Ecto neural progenitor cell (in vitro differentiated cells): ENCODE results near the gene TMEM176A.

Experiments used
- DNase-seq: peaks from one replicate; pipeline ENCODE4 v3.0.0-alpha.2; 2018; ENCODE audit warnings: low spot score

Gene TMEM176A

DNA sequence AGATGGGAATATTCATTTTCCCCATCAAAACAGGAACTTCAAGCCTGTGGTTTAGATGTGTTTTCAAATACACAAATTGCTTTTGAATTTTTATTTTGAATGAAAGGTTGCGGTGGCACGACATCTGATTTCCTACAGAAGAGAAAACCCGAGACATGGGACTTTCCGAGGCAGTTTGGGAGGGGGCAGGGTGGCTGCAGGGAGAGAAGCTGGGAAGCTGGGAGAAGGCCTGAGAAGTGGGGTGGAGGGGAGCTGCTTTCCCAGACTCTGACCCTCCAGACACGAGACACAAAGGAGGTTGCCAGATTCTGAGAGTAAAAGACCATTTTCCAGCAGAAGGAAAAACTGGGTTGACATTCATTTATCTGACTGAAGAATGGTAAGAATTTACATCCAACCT is 19.6 kb downstream of the TMEM176A start:
- no peak for DNase-seq

DNA sequence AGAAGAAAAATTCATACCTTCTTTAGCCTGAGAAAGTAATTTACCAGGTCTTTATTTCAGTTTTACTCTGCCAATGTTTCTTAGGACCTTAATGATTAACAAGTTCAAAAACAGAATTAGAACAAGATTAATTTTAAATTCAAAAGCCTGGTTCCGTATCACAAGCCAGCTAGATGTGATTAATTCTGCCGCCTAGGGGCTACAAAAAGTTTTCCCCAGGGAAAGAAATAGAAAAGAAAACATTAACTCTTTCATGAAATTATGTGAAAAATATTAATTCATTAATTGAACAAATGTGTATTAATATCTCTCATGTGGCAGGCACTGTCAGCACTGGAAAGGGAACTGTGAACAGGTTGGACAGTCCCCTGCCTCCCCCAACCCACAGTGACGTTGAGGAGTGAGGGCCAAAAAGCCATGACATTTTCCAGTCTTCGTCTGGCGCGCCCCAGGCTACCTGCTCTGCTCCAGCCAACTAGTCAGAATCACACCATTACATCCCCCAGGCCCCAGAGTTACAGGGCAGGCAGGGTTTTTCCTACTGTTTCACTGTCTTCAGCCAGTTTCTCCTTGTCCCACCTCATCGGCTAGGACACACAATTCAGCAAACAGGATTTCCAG is 20.1 kb downstream of the TMEM176A start:
- DNase-seq = no peak

DNA sequence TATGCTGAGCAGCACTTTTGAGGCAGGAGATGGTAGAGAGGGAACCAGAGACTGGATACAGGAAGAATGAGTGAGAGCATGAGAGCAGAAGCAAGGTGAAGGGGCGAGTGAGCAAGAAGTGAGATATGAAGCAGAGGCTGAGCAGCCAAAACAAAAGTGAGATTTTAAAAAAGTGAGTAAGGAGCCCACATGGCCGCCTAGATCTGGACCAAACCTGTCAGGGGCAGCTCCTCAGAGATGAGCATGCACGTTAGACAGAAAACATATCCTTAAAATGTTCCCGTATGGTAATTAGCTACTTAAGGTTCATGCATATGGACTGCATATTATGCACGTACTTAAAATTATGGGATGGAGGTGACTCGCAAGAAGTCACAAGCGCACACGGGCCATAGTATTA is 22.5 kb downstream of the TMEM176A start:
- no peak for DNase-seq

DNA sequence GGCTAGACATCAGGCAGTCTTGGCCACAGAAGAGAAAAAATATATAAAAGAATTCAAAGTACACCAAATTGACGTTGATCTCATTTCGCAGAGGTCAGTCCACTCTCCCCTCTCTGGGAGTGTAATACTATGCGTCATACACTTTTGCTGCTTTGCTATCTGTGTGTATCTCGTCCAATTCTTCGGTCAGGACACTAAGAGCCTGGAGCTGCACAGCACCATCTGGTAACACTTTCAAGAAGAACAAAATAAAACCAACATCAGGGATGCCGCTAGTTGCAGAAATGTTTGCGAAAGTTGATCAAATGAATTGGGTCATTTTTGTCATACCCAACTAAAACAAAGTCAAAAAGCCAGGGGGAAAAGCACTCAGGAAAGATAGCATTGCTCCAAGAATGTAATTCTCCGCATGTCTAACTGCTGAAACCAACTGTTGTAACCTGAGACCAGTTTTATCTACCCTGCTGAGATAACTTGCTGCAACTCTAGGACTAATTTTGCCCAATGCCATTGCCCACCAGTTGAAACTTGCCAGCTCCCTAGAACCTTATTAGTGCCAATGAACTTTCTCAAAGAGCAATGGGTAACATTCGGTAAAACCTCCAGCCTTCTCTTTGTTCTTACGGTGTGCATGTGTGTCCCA is 23.0 kb downstream of the TMEM176A start:
- no peak for DNase-seq

DNA sequence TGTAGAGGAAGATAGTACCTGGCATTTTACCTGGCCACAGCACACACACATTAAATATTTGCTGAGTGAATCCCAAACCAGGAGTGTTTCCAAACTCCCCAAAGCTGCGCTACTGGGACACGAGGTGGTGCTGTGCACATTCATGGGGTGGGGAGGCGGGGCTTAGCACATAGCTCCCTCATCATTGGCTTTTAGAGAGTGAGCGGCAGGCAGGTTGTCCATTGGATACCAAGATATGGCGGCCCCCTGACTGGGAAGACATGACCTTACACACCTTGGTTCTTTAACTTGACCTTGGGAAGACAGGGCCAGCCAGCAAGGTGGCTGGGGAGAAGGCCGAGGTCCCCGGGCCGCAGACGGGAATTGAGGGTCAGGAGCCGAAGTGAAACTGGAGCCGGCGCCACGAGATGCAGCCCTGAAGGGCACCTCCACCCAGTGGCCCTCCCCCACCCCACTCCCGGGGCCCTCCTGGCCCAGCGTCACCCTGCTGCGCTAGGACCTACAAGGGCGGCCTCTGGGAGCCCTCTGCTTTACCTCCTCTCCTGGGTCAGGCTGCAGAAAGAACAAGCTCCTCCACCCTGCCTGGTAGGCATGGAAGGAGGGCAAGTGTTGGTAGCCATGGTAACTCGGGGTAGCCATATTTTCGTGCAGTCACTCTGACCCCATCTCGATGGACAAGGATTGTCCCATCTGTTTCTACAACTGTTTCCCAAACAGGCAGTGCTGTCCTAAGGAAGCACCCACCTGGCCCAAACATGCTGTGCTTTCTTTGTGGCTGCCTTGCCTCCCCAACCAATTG is 24.0 kb downstream of the TMEM176A start:
- peak; percentile 25 for DNase-seq

DNA sequence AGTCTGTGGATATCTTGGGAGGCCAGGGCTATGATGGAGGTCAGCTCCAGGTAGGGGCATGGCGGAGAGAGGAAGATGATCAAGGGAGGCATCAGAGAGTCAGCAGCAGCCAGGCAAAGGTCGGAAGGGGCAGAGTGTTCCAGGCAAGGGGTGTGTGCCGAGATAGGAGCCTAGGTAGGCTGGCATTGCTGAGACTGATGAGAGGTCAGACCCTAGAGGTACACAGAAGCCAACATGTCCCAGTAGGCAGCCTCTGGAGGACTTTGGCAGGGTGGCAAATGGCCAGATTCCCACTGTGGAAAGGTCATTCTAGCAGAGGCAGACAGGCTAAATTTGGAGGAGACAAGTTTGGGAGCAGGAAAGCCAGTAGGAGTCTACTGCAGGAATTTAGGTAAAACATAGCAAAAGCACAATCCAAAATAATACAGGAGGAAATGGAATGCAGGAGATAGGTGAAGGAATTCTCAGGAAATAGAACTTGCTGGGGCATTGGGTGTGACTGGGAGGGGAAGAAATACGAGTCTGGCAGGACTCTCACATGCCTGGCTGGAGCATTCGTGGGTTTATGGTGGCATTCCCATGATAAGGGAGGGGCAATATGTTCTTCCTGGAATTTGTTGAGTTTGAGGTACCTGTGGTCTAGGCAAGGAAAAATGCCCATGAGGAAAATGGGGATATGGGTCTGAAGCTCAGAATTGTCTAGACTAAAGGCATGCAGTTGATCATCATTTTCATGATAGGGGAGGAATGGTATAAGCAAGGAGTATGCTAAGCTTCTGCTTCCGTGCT is 25.7 kb downstream of the TMEM176A start:
- no peak for DNase-seq

DNA sequence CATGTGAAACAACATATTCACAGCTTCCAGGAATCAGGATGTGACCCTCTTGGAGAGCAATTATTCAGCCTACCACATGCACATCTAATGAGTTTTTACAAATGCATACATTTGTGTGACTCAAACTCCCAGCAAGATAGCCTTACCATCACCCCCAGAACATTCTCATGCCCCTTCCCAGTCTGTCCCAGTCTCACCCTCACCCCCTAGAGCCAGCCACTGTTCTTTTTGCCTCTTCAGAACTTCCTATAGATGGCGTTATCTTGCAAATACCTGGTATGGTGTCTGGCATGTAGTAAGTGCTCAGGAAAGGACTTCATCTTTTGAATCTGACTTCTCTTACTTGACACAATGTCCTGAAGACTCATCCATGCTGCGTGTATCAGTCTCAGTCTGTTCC is 27.8 kb downstream of the TMEM176A start:
- DNase-seq = no peak

DNA sequence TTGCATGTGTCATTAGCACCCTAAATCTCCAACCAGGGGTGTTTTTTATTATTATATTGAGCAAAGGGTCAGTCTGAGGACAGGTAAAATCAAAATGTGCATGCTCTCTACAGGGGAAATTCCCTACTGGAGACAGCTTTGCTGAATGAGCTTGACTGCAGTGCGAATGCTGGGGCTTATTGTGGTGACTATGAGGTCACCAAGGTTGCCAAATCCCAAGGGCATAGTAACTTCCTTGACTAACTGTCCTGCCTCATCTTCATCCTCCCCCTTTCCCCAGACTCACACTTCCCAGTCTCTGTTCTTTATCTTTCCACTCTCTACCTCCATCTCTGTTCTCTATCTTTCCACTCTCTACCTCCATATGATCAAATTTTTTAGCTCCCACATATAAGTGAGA is 28.9 kb downstream of the TMEM176A start:
- DNase-seq = no peak

DNA sequence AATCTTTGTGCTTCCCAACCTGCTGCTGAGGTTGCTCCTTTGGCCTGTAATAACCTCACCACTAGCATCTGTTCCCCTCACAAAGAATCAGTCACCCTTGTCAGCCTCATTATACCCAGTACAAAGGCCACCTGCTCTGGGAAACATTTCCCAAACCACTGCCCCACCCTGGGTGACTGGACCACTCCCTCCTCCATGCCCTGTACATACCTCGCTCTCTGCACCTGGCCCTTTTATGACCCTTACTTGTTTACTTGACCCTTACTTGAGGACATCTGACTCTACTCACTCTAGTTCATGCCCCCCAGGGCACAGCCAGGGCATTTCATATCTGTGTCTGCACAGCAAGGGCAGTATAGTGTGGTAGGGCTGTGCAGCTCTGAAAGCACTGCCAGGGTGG is 30.4 kb downstream of the TMEM176A start:
- no peak for DNase-seq

DNA sequence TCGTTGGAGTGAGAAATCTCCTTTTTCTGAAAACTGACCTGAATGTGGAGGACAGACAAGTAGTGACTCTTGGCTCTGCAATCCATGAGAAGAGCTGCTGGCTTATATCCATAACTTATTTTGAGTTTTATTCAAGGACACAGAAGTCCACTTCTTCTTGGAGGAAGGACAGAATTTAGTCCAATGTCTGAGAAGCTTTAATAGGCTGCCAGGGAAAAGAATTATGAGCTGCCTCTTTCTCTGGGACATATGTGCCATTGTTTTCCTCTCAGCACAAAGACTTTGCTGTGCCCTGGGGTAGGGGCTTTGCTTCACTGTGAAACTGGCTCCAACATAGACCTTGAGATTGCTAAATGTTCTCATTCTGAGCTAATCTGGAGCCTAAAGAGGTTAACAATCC is 31.3 kb downstream of the TMEM176A start:
- no peak for DNase-seq

DNA sequence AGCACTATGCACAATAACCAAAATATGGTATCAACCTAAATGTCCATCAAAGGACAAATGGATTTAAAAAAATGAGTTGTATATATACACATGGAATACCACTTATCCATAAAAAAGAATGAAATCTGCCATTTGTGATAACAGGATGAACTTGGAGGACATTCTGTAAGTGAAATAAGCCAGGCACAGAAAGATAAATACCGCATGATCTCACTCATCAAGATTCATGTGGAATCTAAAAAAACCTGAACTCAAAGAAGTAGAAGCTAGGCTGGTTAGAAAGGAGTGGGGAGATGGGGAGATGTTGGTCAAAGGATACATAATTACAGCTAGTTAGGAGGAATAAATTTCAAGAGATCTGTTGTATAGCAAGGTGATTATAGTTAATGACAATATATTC is 34.5 kb downstream of the TMEM176A start:
- DNase-seq = no peak

DNA sequence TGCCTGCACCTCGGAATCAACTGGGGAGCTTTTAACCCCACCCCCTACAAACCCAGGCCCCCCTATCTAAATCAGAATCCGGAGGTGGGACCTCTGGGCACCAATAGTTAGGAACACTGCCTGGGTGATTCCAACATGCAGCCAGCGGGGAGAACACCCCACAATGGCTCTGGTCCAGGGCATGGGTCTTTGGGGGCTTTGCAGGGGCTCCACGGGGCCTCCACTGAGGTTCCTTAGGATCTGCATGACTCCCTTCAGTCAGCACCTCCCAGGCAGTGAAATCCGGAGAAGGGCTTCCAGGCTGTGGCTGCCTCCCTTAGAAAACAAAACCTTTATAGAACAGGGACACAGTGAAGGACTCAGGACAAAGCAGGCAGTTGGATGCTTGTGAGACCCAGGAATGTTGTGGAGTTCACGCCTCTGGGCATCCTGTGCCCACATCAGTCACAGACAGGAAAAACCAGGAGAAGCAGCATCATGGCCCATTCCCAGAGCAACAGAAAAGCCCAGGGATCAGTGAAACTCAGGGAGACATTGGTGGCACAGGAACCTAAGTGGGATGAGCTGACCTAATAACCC is 35.2 kb downstream of the TMEM176A start:
- peak; percentile 25 for DNase-seq

DNA sequence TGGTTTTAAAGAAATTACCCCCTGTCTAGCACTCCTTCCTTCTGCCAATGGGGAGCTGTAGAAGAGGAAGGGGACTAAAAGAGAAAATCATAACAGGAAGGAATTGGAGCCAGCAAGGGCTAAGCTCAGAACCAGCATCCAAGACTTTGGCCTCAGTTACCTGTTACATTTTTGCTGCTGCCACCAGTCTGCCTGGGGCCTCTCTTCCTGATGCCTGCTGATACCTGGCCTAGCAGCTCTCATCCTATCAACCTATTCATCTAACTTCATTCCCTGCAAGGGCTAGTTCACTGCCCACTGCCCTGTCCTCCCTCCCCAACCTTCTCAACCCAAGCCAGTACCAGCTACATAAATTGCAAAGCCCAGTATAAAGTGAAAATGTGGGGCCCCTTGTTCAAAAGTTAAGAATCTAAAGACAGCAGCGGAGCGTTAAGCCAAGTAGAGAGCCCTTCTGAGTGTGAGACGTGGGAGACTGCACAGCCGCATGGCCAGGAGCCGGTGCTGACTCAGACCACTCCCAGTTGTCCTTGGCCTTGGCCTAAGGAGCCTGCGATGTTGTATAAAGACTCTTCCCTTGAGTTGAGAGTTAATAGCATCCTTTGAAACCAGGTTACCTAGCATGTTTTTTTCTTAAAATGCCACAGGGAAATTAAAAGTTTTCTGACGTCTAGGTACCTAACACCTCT is 38.5 kb downstream of the TMEM176A start:
- peak; percentile 18 for DNase-seq

DNA sequence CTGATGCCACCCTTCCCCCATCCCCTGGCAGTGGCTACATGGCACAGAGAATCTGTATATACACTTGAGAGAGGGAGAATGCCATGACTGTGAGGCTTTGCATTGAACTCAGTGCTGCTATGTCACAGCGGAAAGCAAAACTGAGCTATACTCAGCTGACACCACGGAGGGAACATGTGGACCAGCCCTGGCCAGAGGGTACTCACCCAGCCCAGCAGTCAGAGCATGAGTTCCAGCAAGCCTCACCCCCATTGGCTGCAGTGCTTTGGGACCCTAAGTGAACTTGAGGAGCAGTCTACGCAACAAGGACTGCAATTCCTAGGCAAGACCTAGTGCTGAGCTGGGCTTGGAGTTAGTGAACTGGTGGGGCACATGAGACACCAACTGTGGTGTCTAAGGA is 41.4 kb downstream of the TMEM176A start:
- DNase-seq = peak; percentile 16

DNA sequence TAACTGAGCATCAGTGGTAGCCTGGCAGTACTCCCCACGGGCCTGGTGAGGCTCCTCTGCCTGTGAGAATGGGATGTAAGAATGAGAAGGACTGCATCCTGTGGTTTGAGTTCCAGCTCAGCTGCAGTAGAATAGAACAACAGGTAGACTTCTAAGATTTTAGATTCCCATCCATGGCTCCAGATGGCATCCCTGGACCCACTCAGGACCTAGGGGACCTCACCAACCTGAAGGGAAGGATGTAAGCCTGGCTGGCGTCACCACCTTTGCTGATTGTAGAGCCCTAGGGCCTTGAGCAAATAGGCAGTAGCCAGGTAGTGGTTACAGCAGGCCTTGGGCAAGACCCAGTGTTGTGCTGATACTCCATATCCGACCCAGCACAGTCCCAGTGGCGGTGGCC is 42.1 kb downstream of the TMEM176A start:
- peak; percentile 17 for DNase-seq

DNA sequence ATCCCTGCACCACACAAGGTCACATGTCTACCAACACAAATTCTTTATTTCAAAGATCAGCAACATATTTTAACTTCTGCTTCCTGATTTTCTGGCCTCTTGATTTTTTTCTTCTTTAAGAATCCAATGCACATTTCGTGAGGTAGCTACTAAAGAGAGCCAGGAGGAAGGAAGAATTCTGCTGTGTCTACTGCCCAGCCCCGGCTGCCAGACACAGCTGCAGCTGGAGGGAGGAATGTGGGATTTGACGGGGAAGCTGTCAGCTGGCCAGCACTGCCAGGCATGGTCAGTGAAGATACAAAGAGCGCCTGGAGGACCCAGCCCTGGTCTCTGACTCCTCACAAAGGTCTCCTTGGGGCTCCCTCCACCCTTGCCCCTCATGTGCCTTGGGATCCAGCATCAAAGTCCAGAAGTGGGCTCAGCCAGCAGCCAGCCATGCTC is 44.9 kb downstream of the TMEM176A start:
- DNase-seq = peak; percentile 40

DNA sequence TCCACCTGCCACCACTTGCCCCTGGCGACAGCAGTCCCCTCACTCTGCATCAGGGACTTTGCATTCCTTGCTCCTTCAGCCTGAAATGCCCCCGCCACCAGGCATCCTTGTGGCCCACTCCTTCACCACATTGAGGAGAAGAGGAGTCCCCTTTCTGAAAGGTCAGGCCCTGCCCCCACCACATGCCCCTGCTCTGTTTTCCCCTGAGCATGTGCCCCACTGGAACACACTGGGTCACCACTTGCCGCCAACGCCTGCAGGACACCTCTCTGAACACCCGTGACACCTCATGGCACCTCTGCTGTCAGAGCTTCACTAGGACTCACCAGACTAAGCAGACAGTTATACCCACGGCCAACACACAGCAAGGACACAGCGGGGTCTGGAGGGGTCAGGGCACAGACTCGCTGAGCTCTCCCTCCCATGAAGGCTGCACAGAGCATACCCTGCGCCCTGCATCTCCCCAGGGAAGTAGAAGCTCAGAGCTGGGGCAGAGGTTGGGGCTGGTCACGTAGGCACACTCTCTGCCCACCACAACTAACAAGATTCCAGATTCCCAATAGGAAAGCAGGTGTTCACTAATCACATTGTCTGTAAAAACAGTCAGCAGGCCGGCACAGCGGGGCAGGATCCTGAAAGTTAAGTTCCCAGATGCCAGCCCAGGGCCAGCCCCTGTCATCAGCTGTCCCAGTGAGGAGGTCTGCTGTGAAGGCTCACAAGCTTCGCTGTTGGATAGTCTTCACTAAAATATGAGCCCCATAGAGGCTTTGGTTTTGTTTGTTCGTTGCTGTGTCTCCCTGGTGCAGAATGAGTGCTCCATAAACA is 45.9 kb downstream of the TMEM176A start:
- DNase-seq = no peak

DNA sequence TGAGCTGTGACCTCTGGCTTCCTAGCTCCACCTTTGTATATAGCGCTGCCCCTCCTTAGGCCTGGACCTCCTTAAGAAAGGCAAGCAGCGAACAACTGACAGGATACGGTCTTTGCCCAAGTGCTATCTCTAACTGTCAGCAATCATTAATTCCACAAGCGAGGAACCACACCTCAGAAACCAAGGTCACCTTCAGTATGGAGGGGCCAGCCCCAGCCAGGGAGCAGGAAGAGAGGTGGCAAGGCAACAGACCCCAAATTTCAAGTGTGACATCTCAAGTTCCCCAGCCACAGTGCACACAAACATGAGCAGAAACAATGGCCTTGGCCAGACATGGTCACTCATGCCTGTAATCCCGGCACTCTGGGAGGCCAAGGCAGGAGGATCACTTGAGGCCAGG is 47.0 kb downstream of the TMEM176A start:
- no peak for DNase-seq

DNA sequence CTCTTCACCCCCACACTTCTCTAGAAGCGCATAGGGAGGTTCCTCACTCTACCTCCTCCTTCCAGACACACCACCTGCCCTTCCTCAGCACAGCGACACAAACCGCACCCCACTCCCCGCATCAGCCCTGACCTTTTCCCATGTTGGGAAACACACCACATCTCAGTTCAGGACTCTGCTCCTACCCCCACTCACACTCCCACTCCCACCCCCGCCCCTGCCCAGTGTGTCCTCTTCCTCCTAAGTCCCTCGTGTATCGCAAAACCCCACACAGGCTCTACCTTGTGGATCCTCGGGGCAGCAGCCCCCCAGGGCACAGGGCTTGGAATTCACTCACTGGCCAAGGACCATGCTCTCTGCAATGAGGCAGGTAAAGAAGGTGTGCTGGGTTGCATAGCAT is 47.5 kb downstream of the TMEM176A start:
- peak; percentile 21 for DNase-seq

DNA sequence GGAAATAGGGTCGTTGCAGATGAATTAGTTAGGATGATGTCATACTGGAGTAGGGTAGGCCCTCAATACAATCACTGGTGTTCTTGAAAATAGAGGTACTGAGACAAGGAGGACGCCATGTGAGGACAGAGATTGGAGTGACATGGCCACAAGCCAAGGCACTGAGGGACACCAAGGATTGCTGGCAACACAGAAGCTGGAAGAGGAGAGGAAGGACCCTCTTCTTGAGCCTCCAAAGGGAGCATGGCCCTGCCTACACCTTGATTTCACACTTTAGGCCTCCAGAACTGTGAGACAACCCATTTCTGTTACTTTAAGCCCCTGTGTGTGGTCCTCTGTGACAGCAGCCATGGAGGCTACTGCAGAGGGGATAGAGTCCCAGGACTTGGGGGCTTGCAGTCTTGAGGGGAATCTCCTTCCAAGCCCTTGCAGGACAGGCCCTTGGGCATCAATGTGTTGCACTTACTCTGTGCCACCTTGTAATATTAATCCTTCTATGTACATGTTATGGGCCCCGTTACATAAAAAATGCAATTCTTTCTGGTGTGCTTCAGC is 48.1 kb downstream of the TMEM176A start:
- DNase-seq = peak; percentile 18
